IMR-90 (cell line): Measurements from ENCODE around the gene DUS1L. TPM values are rescaled to one million over a fixed set of nuclear protein-coding genes. Genes with fewer than 3 reads are reported as not detected.

Source experiments
- ATAC-seq: fragments of 200-7000 bp; cut with Tn5 transposase; 2 replicates; pipeline ENCODE4 v1.9.1; 2020; ENCODE audit warnings: low read depth, mild to moderate bottlenecking, moderate library complexity
- BruUV-seq: library from RNA; stranded (reverse); fragments of 400-500 nt; replicated peaks from 2 replicates; lab custom pipeline; 2021; lab: Mats Ljungman, UMichigan
- CTCF ChIA-PET: fragments of 300-600 bp; formaldehyde crosslinking; extraction: SDS; loops from one replicate; lab custom pipeline; 2021; ENCODE audit warnings: antibody characterized with exemption; lab: Yijun Ruan, JAX
- POLR2A ChIA-PET: fragments of 300-600 bp; sonication (Branson Sonifier 250); formaldehyde crosslinking; loops from one replicate; lab custom pipeline; 2022; ENCODE audit warnings: antibody characterized with exemption; ENCODE audit not compliant: unreplicated experiment; lab: Charles Lee
- DNase-seq: peaks from one replicate; pipeline ENCODE4 v3.0.0; 2013
- H2AFZ ChIP-seq: replicated peaks from 2 replicates; pipeline ENCODE3; 2013; ENCODE audit warnings: low read length, mild to moderate bottlenecking; ENCODE audit not compliant: poor library complexity
- H2AK5ac ChIP-seq: 2 replicates; pipeline ENCODE4 v1.6.1; 2013; ENCODE audit warnings: low read depth, low read length, inconsistent platforms
- H2AK9ac ChIP-seq: replicated peaks from 2 replicates; pipeline ENCODE3; 2013; ENCODE audit warnings: mild to moderate bottlenecking, low read depth, low read length, moderate library complexity; ENCODE audit not compliant: poor library complexity
- H2BK120ac ChIP-seq: 2 replicates; pipeline ENCODE4 v1.6.1; 2013; ENCODE audit warnings: low read depth, low read length, inconsistent platforms
- H2BK15ac ChIP-seq: 3 replicates; pipeline ENCODE4 v1.6.1; 2013; ENCODE audit warnings: low read depth, low read length, inconsistent platforms
- H2BK20ac ChIP-seq: 2 replicates; pipeline ENCODE4 v1.6.1; 2013; ENCODE audit warnings: low read depth, mild to moderate bottlenecking, inconsistent platforms, low read length, moderate library complexity
- H2BK5ac ChIP-seq: 2 replicates; pipeline ENCODE4 v1.6.1; 2013; ENCODE audit warnings: mild to moderate bottlenecking, low read depth, low read length, inconsistent platforms; ENCODE audit not compliant: poor library complexity, severe bottlenecking
- H3K14ac ChIP-seq: replicated peaks from 2 replicates; pipeline ENCODE4 v1.6.1; 2013; ENCODE audit warnings: low read depth, low read length, inconsistent platforms
- H3K18ac ChIP-seq: 2 replicates; pipeline ENCODE4 v1.6.1; 2013; ENCODE audit warnings: low read depth, low read length, control low read depth
- H3K23ac ChIP-seq: 2 replicates; pipeline ENCODE4 v1.6.1; 2013; ENCODE audit warnings: low read depth, low read length, inconsistent platforms
- H3K27ac ChIP-seq: 2 replicates; pipeline ENCODE4 v1.5.1; 2013; ENCODE audit warnings: mild to moderate bottlenecking, control low read depth, low read length; ENCODE audit not compliant: insufficient read depth
- H3K27me3 ChIP-seq: 2 replicates; pipeline ENCODE4 v1.6.1; 2013; ENCODE audit warnings: low read length; ENCODE audit not compliant: control insufficient read depth, insufficient read depth
- H3K36me3 ChIP-seq: 2 replicates; pipeline ENCODE4 v1.6.1; 2013; ENCODE audit warnings: low read length, mixed read lengths; ENCODE audit not compliant: control insufficient read depth, insufficient read depth
- H3K4ac ChIP-seq: 2 replicates; pipeline ENCODE4 v1.6.1; 2013; ENCODE audit warnings: low read depth, low read length, inconsistent platforms
- H3K4me1 ChIP-seq: 2 replicates; pipeline ENCODE4 v1.6.1; 2013; ENCODE audit warnings: low read length, mixed read lengths; ENCODE audit not compliant: control insufficient read depth, insufficient read depth
- H3K4me2 ChIP-seq: 2 replicates; pipeline ENCODE4 v1.6.1; 2013; ENCODE audit warnings: low read depth, mild to moderate bottlenecking, control low read depth, low read length, moderate library complexity
- H3K4me3 ChIP-seq: 2 replicates; pipeline ENCODE4 v1.5.1; 2013; ENCODE audit warnings: low read depth, mild to moderate bottlenecking, control low read depth, low read length, moderate library complexity; ENCODE audit not compliant: insufficient read depth
- H3K56ac ChIP-seq: 2 replicates; pipeline ENCODE4 v1.6.1; 2013; ENCODE audit warnings: low read length, inconsistent platforms; ENCODE audit not compliant: insufficient read depth; ENCODE audit errors: extremely low read depth
- H3K79me1 ChIP-seq, 2 experiments: 2 replicates each; pipeline ENCODE4 v1.6.1; 2013; ENCODE audit warnings: low read length in 2 of 2, inconsistent platforms in 1 of 2, low read depth in 1 of 2
- H3K9ac ChIP-seq: 2 replicates; pipeline ENCODE4 v1.6.1; 2013; ENCODE audit warnings: low read depth, low read length, control low read depth
- H3K9me1 ChIP-seq: 2 replicates; pipeline ENCODE4 v1.6.1; 2013; ENCODE audit warnings: low read length, inconsistent platforms; ENCODE audit not compliant: insufficient read depth
- H3K9me3 ChIP-seq: 2 replicates; pipeline ENCODE4 v1.6.1; 2013; ENCODE audit warnings: low read length; ENCODE audit not compliant: control insufficient read depth, insufficient read depth
- H4K20me1 ChIP-seq: 2 replicates; pipeline ENCODE4 v1.6.1; 2013; ENCODE audit warnings: low read length, inconsistent platforms; ENCODE audit not compliant: insufficient read depth
- H4K5ac ChIP-seq: 2 replicates; pipeline ENCODE4 v1.6.1; 2013; ENCODE audit warnings: mild to moderate bottlenecking, low read depth, low read length, control low read depth
- H4K8ac ChIP-seq, 2 experiments: 2 replicates each; pipeline ENCODE4 v1.6.1; 2013; ENCODE audit warnings: low read depth in 2 of 2, low read length in 2 of 2, control low read depth in 1 of 2, inconsistent platforms in 1 of 2
- H4K91ac ChIP-seq: 2 replicates; pipeline ENCODE4 v1.6.1; 2013; ENCODE audit warnings: low read depth, low read length, inconsistent platforms; ENCODE audit not compliant: insufficient read depth
- BHLHE40 ChIP-seq: fragments of 150-350 bp; IDR thresholded peaks from 2 replicates; pipeline ENCODE4 v1.6.1; 2016; ENCODE audit warnings: mild to moderate bottlenecking, low read depth, low read length
- CHD1 ChIP-seq: IDR thresholded peaks from 2 replicates; pipeline ENCODE4 v1.6.1; 2012; ENCODE audit warnings: low read depth, low read length, improper control_type of control experiment
- MAFK ChIP-seq: IDR thresholded peaks from 2 replicates; pipeline ENCODE4 v1.6.1; 2012; ENCODE audit warnings: low read depth, low read length, improper control_type of control experiment
- MXI1 ChIP-seq: IDR thresholded peaks from 2 replicates; pipeline ENCODE4 v1.6.1; 2012; ENCODE audit warnings: low read depth, mild to moderate bottlenecking, low read length, moderate library complexity, borderline replicate concordance
- NFE2L2 ChIP-seq: fragments of 150-350 bp; IDR thresholded peaks from 2 replicates; pipeline ENCODE4 v1.6.1; 2016; ENCODE audit warnings: low read depth, mild to moderate bottlenecking, low read length
- POLR2A ChIP-seq: IDR thresholded peaks from 2 replicates; pipeline ENCODE4 v1.6.1; 2012; ENCODE audit warnings: mild to moderate bottlenecking, low read depth, low read length
- RCOR1 ChIP-seq: IDR thresholded peaks from 2 replicates; pipeline ENCODE4 v1.6.1; 2012; ENCODE audit warnings: mild to moderate bottlenecking, low read length, improper control_type of control experiment; ENCODE audit not compliant: insufficient replicate concordance
- SMC3 ChIP-seq: fragments of 150-350 bp; IDR thresholded peaks from 2 replicates; pipeline ENCODE4 v1.6.1; 2016; ENCODE audit warnings: low read depth, mild to moderate bottlenecking, antibody characterized with exemption, low read length, moderate library complexity
- WGBS, 2 experiments: methylation state at CpG; one replicate each; pipeline versions ENCODE4 v1.1.5 to v1.1.7; 2013; ENCODE audit warnings: missing lambda C conversion rate in 2 of 2; ENCODE audit not compliant: insufficient read length in 1 of 2; ENCODE audit errors: extremely low coverage in 2 of 2; 5-methylcytosine and 5-hydroxymethylcytosine counted together
- dilution Hi-C: fragments of 300-500 bp; cut with HindIII; formaldehyde crosslinking; loops from one replicate; pipeline ENCODE4 v1.14.3; 2018; ENCODE audit warnings: low sequenced_read_pairs; ENCODE audit not compliant: unreplicated experiment
- in situ Hi-C: fragments of 300-500 bp; cut with MboI; formaldehyde crosslinking; loops from 3 replicates; pipeline ENCODE4 v1.14.3; 2019; ENCODE audit warnings: low sequenced_read_pairs, inconsistent platforms, mixed read lengths
- intact Hi-C: fragments of 100-400 bp; cut with micrococcal nuclease; formaldehyde crosslinking; loops from 2 replicates; pipeline ENCODE4 v1.10.0; 2022
- polyA plus RNA-seq, 3 experiments: library from polyadenylated mRNA; depleted of rRNA; stranded (reverse); fragments of >200 nt; gene quantifications; 2 replicates each; pipeline ENCODE4 v1.2.3, GENCODE V29; 2012; ENCODE audit warnings: low replicate concordance in 1 of 3
- total RNA-seq: library from RNA; depleted of rRNA; stranded (reverse); fragments of >200 nt; gene quantifications from 2 replicates; pipeline ENCODE4 v1.2.3, GENCODE V29; 2012
- TF ChIP-seq, protein P1 (sequence below): conservative IDR thresholded peaks from 2 replicates; pipeline ENCODE4 v1.5.1; 2012; ENCODE audit warnings: mild to moderate bottlenecking, low read depth, low read length, improper control_type of control experiment

The DUS1L gene
- total and polyA plus RNA-seq, 2 of the 4 experiments (the other 2 are of a cell fraction): 29.0 to 76.9 TPM

GRCh38 chr17:82092995-82093751 lies 27.6 kb upstream of the DUS1L start:
- H3K9ac ChIP-seq: no peak overlapping the region
- no peak overlapping the region for H2BK120ac ChIP-seq
- in situ Hi-C loops (no loop called here), dilution Hi-C loops (no loop called here), intact Hi-C loops (no loop called here)
- H3K4ac ChIP-seq: no peak overlapping the region
- H3K36me3 ChIP-seq: peaks cover 68% of the 10 kb centered on the region
- H4K5ac ChIP-seq: no peak overlapping the region
- H4K8ac ChIP-seq: no peak overlapping the region
- H3K9me1 ChIP-seq: no peaks in the 10 kb centered on the region; the same call in 1 of the 2 replicates
- H2AFZ ChIP-seq: no peak overlapping the region
- no peak overlapping the region for H2BK20ac ChIP-seq
- peaks cover 28% of the 10 kb centered on the region for H4K20me1 ChIP-seq
- no peak overlapping the region for H3K14ac ChIP-seq
- ATAC-seq (no peak), DNase-seq (no peak)
- no peak overlapping the region for H3K4me3 ChIP-seq
- no TSS peak for BruUV-seq
- no peak overlapping the region for H3K27ac ChIP-seq
- no peak overlapping the region for H4K91ac ChIP-seq
- no peaks in the 10 kb centered on the region for H3K27me3 ChIP-seq
- TF ChIP-seq RCOR1 (no peak), BHLHE40 (no peak), POLR2A (no peak), MXI1 (no peak), NFE2L2 (no peak), SMC3 (no peak), MAFK (no peak), CHD1 (no peak)
- TF ChIP-seq, protein P1, sequence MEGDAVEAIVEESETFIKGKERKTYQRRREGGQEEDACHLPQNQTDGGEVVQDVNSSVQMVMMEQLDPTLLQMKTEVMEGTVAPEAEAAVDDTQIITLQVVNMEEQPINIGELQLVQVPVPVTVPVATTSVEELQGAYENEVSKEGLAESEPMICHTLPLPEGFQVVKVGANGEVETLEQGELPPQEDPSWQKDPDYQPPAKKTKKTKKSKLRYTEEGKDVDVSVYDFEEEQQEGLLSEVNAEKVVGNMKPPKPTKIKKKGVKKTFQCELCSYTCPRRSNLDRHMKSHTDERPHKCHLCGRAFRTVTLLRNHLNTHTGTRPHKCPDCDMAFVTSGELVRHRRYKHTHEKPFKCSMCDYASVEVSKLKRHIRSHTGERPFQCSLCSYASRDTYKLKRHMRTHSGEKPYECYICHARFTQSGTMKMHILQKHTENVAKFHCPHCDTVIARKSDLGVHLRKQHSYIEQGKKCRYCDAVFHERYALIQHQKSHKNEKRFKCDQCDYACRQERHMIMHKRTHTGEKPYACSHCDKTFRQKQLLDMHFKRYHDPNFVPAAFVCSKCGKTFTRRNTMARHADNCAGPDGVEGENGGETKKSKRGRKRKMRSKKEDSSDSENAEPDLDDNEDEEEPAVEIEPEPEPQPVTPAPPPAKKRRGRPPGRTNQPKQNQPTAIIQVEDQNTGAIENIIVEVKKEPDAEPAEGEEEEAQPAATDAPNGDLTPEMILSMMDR: no peak
- no peak overlapping the region for H2AK9ac ChIP-seq
- H3K56ac ChIP-seq: no peak overlapping the region
- H3K23ac ChIP-seq: no peak overlapping the region
- H3K18ac ChIP-seq: no peak overlapping the region
- H3K79me1 ChIP-seq: peaks cover 0 to 38% of the 10 kb centered on the region in 2 experiments
- no peak overlapping the region for H3K4me2 ChIP-seq
- WGBS, 2 experiments: 99% methylated on average over 30 of the region's 40 CpGs; no CpG with 5 or more reads in 1 of the 2 experiments
- ChIA-PET CTCF (no interaction called here), POLR2A (no interaction called here)
- no peak overlapping the region for H2AK5ac ChIP-seq
- peaks cover 3% of the 10 kb centered on the region for H3K4me1 ChIP-seq
- no peak overlapping the region for H2BK5ac ChIP-seq
- no peaks in the 10 kb centered on the region for H3K9me3 ChIP-seq
- no peak overlapping the region for H2BK15ac ChIP-seq
